Smooth muscle cell (in vitro differentiated cells): Measurements from ENCODE around the gene ZNF124. TPM values are rescaled to one million over a fixed set of nuclear protein-coding genes. Genes with fewer than 3 reads are reported as not detected.

Source experiments
- DNase-seq: peaks from one replicate; lab custom pipeline; 2025; ENCODE audit not compliant: unreplicated experiment; lab: John Stamatoyannopoulos, UW
- H2AFZ ChIP-seq: fragments of 200-600 bp; sonication (generic); 2 replicates; pipeline ENCODE4 v1.6.0; 2016; ENCODE audit warnings: antibody characterized with exemption, low read depth, mild to moderate bottlenecking
- H3F3A ChIP-seq: fragments of 200-600 bp; sonication (generic); 2 replicates; pipeline ENCODE4 v1.6.0; 2017; ENCODE audit warnings: antibody characterized with exemption, low read depth
- H3K27ac ChIP-seq: fragments of 200-600 bp; sonication (generic); 2 replicates; pipeline ENCODE4 v1.5.1; 2016; ENCODE audit warnings: low read depth, mild to moderate bottlenecking
- H3K27me3 ChIP-seq: fragments of 200-600 bp; sonication (generic); 2 replicates; pipeline ENCODE4 v1.6.1; 2016; ENCODE audit warnings: low read depth, mild to moderate bottlenecking
- H3K36me3 ChIP-seq: fragments of 200-600 bp; sonication (generic); 2 replicates; pipeline ENCODE4 v1.5.1; 2016; ENCODE audit warnings: low read depth
- H3K4me1 ChIP-seq: fragments of 200-600 bp; sonication (generic); 2 replicates; pipeline ENCODE4 v1.5.1; 2016; ENCODE audit warnings: low read depth
- H3K4me2 ChIP-seq: fragments of 200-600 bp; sonication (generic); 2 replicates; pipeline ENCODE4 v1.6.0; 2016; ENCODE audit warnings: mild to moderate bottlenecking
- H3K4me3 ChIP-seq: fragments of 200-600 bp; sonication (generic); 2 replicates; pipeline ENCODE4 v1.5.1; 2016; ENCODE audit warnings: mild to moderate bottlenecking
- H3K79me2 ChIP-seq: fragments of 200-600 bp; sonication (generic); 2 replicates; pipeline ENCODE4 v1.6.0; 2016; ENCODE audit warnings: low read depth, mild to moderate bottlenecking
- H3K9ac ChIP-seq: fragments of 200-600 bp; sonication (generic); 2 replicates; pipeline ENCODE4 v1.6.0; 2016; ENCODE audit warnings: low read depth
- H3K9me3 ChIP-seq: fragments of 200-600 bp; sonication (generic); replicated peaks from 2 replicates; pipeline ENCODE4 v1.5.1; 2016; ENCODE audit warnings: low read depth
- H4K20me1 ChIP-seq: fragments of 200-600 bp; sonication (generic); 2 replicates; pipeline ENCODE4 v1.6.0; 2016; ENCODE audit warnings: low read depth
- WGBS: methylation state at CpG from one replicate; pipeline ENCODE4 v1.1.7; 2016; ENCODE audit warnings: low lambda C conversion rate; 5-methylcytosine and 5-hydroxymethylcytosine counted together
- polyA plus RNA-seq: library from polyadenylated mRNA; unstranded; fragments of >200 nt; fragmentation: Nextera tagmentation; extraction: Ambion mirVana; gene quantifications from 2 replicates; pipeline ENCODE4 v1.2.1, GENCODE V29; 2016
- total RNA-seq: library from RNA; depleted of rRNA; stranded (reverse); fragments of >200 nt; gene quantifications from 2 replicates; pipeline ENCODE4 v1.2.3, GENCODE V29; 2014
- TF ChIP-seq, protein P1 (sequence below): fragments of 200-600 bp; sonication (generic); IDR thresholded peaks from 2 replicates; pipeline ENCODE4 v1.5.1; 2017; ENCODE audit warnings: borderline replicate concordance, mild to moderate bottlenecking, antibody characterized with exemption; ENCODE audit not compliant: insufficient read depth, poor library complexity, severe bottlenecking

Gene ZNF124
- total and polyA plus RNA-seq, 2 experiments from 2014 or later, result 4.2 to 47.2 TPM

DNA sequence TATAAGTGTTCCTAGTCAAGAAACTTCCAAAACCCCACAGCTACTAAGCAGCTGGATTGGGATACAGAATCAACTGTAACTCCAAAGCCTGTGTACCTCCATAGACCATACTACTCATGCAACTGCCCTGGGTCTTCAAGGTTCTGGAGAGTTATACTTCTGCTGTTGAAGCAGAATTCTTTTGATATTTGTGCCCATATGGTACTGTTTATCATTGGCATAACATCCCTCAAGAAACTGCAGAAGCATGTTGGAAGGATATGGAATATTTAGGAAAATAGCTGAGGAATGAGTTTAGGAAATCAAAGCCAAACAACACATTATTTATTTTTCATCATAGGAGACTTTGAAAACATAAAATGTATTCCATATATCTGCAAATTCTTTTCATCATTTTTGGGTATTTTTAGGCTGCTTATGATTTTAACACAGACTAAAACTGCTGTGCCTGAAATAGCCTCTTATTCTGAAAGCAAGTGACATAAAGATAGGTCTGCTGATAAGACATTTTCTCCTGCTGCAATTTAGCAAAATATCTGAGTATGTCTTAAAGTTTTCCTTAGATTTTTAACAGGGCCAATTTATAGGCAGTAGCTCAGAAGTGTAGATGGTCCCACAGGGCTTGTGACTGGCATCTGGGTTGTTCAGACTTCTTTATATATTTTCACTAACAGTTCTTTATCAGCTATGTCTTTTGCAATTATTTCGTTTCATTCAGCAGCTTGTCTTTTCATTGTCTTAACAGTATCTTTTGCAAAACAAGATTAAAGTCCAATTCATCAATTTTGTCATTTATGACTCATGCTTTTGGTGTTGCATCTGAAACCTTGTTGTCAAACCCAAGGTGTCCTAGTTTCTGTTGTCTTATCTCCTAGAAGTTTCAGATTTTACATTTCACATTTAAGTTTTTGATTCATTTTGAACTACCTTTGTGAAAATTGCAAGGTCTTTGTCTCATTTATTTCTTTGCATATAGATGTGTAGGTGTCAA lies 41.1 kb upstream of the ZNF124 start:
- H3K4me1 ChIP-seq, result peaks cover 14% of the 10 kb centered on the region
- H3K4me2 ChIP-seq, result no peak overlapping the region
- TF ChIP-seq, protein P1, sequence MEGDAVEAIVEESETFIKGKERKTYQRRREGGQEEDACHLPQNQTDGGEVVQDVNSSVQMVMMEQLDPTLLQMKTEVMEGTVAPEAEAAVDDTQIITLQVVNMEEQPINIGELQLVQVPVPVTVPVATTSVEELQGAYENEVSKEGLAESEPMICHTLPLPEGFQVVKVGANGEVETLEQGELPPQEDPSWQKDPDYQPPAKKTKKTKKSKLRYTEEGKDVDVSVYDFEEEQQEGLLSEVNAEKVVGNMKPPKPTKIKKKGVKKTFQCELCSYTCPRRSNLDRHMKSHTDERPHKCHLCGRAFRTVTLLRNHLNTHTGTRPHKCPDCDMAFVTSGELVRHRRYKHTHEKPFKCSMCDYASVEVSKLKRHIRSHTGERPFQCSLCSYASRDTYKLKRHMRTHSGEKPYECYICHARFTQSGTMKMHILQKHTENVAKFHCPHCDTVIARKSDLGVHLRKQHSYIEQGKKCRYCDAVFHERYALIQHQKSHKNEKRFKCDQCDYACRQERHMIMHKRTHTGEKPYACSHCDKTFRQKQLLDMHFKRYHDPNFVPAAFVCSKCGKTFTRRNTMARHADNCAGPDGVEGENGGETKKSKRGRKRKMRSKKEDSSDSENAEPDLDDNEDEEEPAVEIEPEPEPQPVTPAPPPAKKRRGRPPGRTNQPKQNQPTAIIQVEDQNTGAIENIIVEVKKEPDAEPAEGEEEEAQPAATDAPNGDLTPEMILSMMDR, result no peak
- no peaks in the 10 kb centered on the region for H3K9me3 ChIP-seq
- peaks cover 27% of the 10 kb centered on the region for H3K79me2 ChIP-seq
- H3K4me3 ChIP-seq, result no peak overlapping the region
- no peaks in the 10 kb centered on the region for H3K27me3 ChIP-seq
- no peaks in the 10 kb centered on the region for H3F3A ChIP-seq
- 54% methylated on average over 1 of the region's 1 CpG for WGBS
- no peaks in the 10 kb centered on the region for H3K36me3 ChIP-seq
- DNase-seq, result no peak
- peaks cover 13% of the 10 kb centered on the region for H4K20me1 ChIP-seq
- no peak overlapping the region for H2AFZ ChIP-seq
- no peak overlapping the region for H3K9ac ChIP-seq
- H3K27ac ChIP-seq, result no peak overlapping the region

DNA sequence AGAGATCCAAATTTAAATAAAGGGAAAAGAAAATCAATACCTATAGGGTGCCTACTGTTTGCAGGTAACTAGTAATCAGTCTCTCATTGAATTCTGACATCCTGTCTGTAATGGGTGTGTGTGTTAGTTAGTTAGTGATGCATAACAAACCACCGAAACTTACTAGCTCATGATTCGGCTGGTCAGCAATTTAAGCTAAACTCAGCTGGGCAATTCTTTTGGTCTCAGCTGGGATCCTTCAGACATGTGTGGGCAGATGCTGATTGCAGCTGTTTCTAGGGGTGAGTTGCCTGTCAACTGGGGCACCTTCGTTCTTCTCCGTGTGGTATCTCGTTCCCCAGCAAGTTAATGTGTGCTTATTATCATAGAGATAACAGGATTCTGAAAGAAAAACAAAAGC lies 40.2 kb upstream of the ZNF124 start:
- H3K27me3 ChIP-seq, result no peaks in the 10 kb centered on the region
- H3K36me3 ChIP-seq, result no peaks in the 10 kb centered on the region
- H3K9ac ChIP-seq, result no peak overlapping the region
- no peaks in the 10 kb centered on the region for H3F3A ChIP-seq
- H3K79me2 ChIP-seq, result peaks cover 36% of the 10 kb centered on the region
- H3K9me3 ChIP-seq, result no peaks in the 10 kb centered on the region
- no peak for DNase-seq
- no peak overlapping the region for H3K4me2 ChIP-seq
- H3K4me3 ChIP-seq, result no peak overlapping the region
- H4K20me1 ChIP-seq, result peaks cover 21% of the 10 kb centered on the region
- H3K27ac ChIP-seq, result no peak overlapping the region
- WGBS, result 47% methylated on average over 5 of the region's 5 CpGs
- TF ChIP-seq, protein P1, result no peak
- H2AFZ ChIP-seq, result peak overlapping the region; percentile 40
- H3K4me1 ChIP-seq, result peaks cover 14% of the 10 kb centered on the region

DNA sequence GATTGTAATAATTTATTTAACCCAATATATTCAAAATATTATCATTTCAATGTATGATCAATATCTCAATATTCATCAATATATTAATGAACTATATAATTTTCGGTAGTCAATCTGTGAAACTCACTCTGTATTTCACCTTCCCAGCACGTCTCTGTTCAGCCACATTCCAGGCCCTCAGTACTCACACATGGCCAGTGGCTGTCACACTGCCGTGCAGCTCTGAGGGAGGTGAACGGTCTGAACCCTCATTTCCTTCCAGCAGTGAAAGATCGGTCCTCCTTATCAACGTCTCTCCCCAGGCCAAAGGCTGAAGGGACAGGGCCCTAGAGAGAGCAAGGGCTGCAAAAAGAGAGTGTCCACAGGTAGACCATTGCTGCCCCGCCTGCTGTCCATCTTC lies 39.5 kb upstream of the ZNF124 start:
- H4K20me1 ChIP-seq, result peaks cover 22% of the 10 kb centered on the region
- DNase-seq, result no peak
- H3K27me3 ChIP-seq, result no peaks in the 10 kb centered on the region
- H3F3A ChIP-seq, result no peaks in the 10 kb centered on the region
- TF ChIP-seq, protein P1, result no peak
- H3K36me3 ChIP-seq, result no peaks in the 10 kb centered on the region
- no peak overlapping the region for H2AFZ ChIP-seq
- H3K79me2 ChIP-seq, result peaks cover 43% of the 10 kb centered on the region
- no peaks in the 10 kb centered on the region for H3K9me3 ChIP-seq
- peak overlapping the region; percentile 89 for H3K4me3 ChIP-seq
- H3K4me2 ChIP-seq, result peak overlapping the region; percentile 85
- H3K9ac ChIP-seq, result no peak overlapping the region
- peaks cover 14% of the 10 kb centered on the region for H3K4me1 ChIP-seq
- no peak overlapping the region for H3K27ac ChIP-seq
- WGBS, result 69% methylated on average over 7 of the region's 7 CpGs
